OCI-LY3 (cell line): ENCODE results near the gene HMBS.

ENCODE experiments used
- CTCF ChIP-seq: fragments of 200-600, 300-600 bp; sonication (generic); IDR thresholded peaks from 2 replicates; pipeline ENCODE4 v1.5.1; 2014; ENCODE audit warnings: antibody characterized with exemption, low read length, low read depth
- EZH2phosphoT487 ChIP-seq: fragments of 200-600 bp; shearing (Covaris generic); IDR thresholded peaks from 2 replicates; pipeline ENCODE4 v1.6.1; 2018; ENCODE audit warnings: antibody characterized with exemption, mixed run types, low read depth

GRCh38 chr11:119121008-119121810 is 36.5 kb downstream of the HMBS start, which contains the start of gene HINFP:
- TF ChIP-seq CTCF (no peak), EZH2phosphoT487 (no peak)
